OCI-LY7 (cell line): ENCODE data around the gene MARCHF5.

Source experiments
- CTCF ChIP-seq: fragments of 200-600 bp; sonication (generic); conservative IDR thresholded peaks from 2 replicates; pipeline ENCODE4 v1.5.1; 2014; ENCODE audit warnings: mild to moderate bottlenecking, antibody characterized with exemption, low read length, moderate library complexity, mixed read lengths
- EZH2phosphoT487 ChIP-seq: fragments of 200-600 bp; sonication (generic); IDR thresholded peaks from 2 replicates; pipeline ENCODE4 v1.6.1; 2018; ENCODE audit warnings: low read depth, borderline replicate concordance, mild to moderate bottlenecking, mixed run types, antibody characterized with exemption, low read length, moderate library complexity, mixed read lengths

GRCh38 chr10:92290076-92290836 lies 711 bp upstream of the MARCHF5 start:
- TF ChIP-seq CTCF (no peak), EZH2phosphoT487 (no peak)
